ENCODE results near the gene WIPF2.

Gene WIPF2

DNA sequence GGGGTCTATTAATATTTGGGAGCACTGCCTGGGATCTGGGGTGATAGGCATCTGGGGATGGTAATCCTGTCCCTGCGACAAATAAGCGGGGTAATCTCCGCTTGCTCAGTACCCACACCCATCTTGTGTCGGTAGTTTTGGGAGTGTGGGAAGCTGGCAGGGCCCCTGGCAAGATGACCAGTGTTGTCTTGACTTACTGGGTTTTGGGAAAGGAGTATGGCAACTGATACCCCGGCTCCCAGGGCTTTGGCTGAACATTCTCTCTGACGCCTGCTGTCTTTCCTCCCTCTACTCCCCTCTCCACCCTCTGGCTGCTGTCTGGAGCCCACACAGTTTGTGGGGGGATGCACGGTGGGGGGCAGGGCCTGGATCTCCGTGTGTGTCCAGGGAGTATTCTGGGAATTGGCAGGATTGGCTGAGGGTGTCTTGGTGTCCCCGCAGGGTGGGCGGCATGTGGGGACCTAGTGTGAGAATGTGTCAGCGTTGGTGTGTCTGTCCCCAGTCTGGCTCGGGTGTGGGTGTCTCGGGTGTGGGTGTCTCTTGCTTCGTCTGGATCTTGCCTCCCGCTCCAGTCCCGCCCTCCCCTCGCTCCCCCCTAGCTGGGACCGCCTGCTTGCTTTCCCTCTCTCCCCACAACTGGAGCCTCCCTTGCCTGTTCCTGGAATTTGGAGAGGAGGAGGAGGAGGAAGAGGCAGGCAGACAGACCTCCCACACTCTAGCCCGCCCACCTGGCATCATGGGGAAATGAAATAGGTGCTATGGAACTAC, 101.8 kb downstream of the WIPF2 start (continued):
- TF ChIP-seq ZNF221 (tag by site-specific recombination; IDR thresholded peaks at IDR 0.05; ENCODE audit: borderline replicate concordance): no peak
- TF ChIP-seq ZNF10 (tag by site-specific recombination; IDR thresholded peaks at IDR 0.05): no peak
- TF ChIP-seq ZNF248 (tag by site-specific recombination; IDR thresholded peaks at IDR 0.05): no peak
- TF ChIP-seq ZEB2 (tag by site-specific recombination; IDR thresholded peaks at IDR 0.05): no peak
- TF ChIP-seq, protein P1, sequence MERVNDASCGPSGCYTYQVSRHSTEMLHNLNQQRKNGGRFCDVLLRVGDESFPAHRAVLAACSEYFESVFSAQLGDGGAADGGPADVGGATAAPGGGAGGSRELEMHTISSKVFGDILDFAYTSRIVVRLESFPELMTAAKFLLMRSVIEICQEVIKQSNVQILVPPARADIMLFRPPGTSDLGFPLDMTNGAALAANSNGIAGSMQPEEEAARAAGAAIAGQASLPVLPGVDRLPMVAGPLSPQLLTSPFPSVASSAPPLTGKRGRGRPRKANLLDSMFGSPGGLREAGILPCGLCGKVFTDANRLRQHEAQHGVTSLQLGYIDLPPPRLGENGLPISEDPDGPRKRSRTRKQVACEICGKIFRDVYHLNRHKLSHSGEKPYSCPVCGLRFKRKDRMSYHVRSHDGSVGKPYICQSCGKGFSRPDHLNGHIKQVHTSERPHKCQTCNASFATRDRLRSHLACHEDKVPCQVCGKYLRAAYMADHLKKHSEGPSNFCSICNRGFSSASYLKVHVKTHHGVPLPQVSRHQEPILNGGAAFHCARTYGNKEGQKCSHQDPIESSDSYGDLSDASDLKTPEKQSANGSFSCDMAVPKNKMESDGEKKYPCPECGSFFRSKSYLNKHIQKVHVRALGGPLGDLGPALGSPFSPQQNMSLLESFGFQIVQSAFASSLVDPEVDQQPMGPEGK (tag by site-specific recombination; IDR thresholded peaks at IDR 0.05): peak; percentile 39

DNA sequence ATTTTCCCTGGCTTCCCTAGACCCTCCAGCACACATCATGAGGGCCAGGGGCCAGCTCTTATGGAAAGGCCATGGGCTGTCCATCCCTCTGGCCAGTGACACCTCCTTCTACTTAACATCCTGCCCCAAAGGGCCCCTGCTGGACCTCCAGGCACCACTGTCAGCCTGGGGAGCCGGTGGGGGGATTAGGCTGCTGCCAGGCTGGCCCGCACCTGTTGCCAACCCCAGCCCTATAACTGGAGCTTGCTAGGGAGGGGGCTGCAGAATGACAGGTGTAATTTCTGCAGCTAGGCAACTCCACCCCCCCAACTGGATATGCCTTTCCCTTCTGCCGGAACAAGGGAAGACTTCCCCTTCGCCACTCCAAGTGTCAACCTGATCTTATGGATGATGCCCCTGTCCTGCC, 102.4 kb downstream of the WIPF2 start:
- POLR2A ChIA-PET: interaction anchor here (0.6 kb wide), 1 partner anchor 1357 kb away, joined by 5 read pairs; no protein-coding TSS in a partner anchor
- no peak overlapping the region for H3K4me3 ChIP-seq (ENCODE audit: low read depth, low read length)
- peaks cover 33% of the 10 kb centered on the region for H3K4me1 ChIP-seq (ENCODE audit: control insufficient read depth, insufficient read depth, low read length)
- H3K36me3 ChIP-seq (ENCODE audit: control insufficient read depth in 2 of 2, insufficient read depth in 1 of 2, low read length in 2 of 2): no peaks in the 10 kb centered on the region
- TF ChIP-seq SP2 (tag by site-specific recombination; IDR thresholded peaks at IDR 0.05) (no peak), SCRT1 (tag by site-specific recombination; IDR thresholded peaks at IDR 0.05; ENCODE audit: borderline replicate concordance) (peak; percentile 66; the same call in 1 of the 2 replicates), SCRT2 (tag by site-specific recombination; IDR thresholded peaks at IDR 0.05) (peak; percentile 94)
- TF ChIP-seq, protein P2, sequence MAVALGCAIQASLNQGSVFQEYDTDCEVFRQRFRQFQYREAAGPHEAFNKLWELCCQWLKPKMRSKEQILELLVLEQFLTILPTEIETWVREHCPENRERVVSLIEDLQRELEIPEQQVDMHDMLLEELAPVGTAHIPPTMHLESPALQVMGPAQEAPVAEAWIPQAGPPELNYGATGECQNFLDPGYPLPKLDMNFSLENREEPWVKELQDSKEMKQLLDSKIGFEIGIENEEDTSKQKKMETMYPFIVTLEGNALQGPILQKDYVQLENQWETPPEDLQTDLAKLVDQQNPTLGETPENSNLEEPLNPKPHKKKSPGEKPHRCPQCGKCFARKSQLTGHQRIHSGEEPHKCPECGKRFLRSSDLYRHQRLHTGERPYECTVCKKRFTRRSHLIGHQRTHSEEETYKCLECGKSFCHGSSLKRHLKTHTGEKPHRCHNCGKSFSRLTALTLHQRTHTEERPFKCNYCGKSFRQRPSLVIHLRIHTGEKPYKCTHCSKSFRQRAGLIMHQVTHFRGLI (tag by site-specific recombination; IDR thresholded peaks at IDR 0.05): no peak
- H3K9me3 ChIP-seq (ENCODE audit: control insufficient read depth, insufficient read depth, low read depth, low read length): no peaks in the 10 kb centered on the region
- CTCF ChIA-PET: interaction anchor here (0.6 to 1.5 kb wide), 5 partner anchors 9 to 181 kb away, joined by 3 read pairs; no protein-coding TSS in a partner anchor
- H3K27ac ChIP-seq (ENCODE audit: extremely low read depth, low read depth, low read length): no peak overlapping the region

DNA sequence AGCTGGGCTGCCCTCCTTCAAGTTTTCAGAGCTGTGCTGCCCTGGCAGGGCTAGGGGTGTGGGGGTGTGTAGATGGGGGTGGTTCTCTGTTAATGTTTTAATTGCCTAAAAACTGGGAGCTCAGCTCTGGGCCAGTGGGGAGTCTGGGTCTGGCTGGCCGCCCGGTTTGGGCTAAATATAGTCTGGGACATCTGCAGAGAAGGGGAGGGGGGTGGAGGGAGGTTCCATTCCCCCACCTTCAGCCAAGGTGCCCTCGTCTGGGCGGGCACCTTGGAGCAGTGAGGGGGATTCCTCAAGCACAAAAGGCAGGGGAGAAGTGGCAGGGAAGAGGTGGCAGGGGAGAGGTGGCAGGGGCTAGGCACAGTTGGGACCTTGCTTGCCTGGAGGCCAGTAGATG, 102.9 kb downstream of the WIPF2 start:
- Histone ChIP-seq H3K9me3 (ENCODE audit: control insufficient read depth, insufficient read depth, low read depth, low read length) (no peaks in the 10 kb centered on the region), H3K36me3 (ENCODE audit: control insufficient read depth in 2 of 2, insufficient read depth in 1 of 2, low read length in 2 of 2) (no peaks in the 10 kb centered on the region), H3K4me3 (ENCODE audit: low read depth, low read length) (no peak overlapping the region), H3K27ac (ENCODE audit: extremely low read depth, low read depth, low read length) (peak overlapping the region; percentile 61; the same call in 1 of the 2 replicates), H3K4me1 (ENCODE audit: control insufficient read depth, insufficient read depth, low read length) (peaks cover 33% of the 10 kb centered on the region)
- ChIA-PET CTCF (interaction anchor here (0.6 to 1.5 kb wide), 5 partner anchors 9 to 181 kb away, joined by 3 read pairs; no protein-coding TSS in a partner anchor), POLR2A (interaction anchor here (1.6 kb wide), 1 partner anchor 11 kb away, joined by 3 read pairs; no protein-coding TSS in a partner anchor)
- no peak for TF ChIP-seq ZNF555 (tag by site-specific recombination; conservative IDR thresholded peaks at IDR 0.05)
- no peak for TF ChIP-seq ZFP69B (tag by site-specific recombination; IDR thresholded peaks at IDR 0.05)
- TF ChIP-seq, protein P3, sequence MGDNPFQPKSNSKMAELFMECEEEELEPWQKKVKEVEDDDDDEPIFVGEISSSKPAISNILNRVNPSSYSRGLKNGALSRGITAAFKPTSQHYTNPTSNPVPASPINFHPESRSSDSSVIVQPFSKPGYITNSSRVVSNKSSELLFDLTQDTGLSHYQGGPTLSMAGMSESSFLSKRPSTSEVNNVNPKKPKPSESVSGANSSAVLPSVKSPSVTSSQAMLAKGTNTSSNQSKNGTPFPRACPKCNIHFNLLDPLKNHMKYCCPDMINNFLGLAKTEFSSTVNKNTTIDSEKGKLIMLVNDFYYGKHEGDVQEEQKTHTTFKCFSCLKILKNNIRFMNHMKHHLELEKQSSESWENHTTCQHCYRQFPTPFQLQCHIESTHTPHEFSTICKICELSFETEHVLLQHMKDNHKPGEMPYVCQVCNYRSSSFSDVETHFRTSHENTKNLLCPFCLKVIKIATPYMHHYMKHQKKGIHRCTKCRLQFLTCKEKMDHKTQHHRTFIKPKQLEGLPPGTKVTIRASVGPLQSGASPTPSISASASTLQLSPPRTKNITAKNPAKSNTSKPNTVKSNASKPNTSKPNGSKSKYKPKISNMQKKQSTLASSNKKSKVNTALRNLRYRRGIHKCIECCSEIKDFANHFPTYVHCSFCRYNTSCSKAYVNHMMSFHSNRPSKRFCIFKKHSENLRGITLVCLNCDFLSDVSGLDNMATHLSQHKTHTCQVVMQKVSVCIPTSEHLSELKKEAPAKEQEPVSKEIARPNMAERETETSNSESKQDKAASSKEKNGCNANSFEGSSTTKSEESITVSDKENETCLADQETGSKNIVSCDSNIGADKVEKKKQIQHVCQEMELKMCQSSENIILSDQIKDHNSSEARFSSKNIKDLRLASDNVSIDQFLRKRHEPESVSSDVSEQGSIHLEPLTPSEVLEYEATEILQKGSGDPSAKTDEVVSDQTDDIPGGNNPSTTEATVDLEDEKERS (tag by site-specific recombination; IDR thresholded peaks at IDR 0.05): no peak
- TF ChIP-seq, protein P4, sequence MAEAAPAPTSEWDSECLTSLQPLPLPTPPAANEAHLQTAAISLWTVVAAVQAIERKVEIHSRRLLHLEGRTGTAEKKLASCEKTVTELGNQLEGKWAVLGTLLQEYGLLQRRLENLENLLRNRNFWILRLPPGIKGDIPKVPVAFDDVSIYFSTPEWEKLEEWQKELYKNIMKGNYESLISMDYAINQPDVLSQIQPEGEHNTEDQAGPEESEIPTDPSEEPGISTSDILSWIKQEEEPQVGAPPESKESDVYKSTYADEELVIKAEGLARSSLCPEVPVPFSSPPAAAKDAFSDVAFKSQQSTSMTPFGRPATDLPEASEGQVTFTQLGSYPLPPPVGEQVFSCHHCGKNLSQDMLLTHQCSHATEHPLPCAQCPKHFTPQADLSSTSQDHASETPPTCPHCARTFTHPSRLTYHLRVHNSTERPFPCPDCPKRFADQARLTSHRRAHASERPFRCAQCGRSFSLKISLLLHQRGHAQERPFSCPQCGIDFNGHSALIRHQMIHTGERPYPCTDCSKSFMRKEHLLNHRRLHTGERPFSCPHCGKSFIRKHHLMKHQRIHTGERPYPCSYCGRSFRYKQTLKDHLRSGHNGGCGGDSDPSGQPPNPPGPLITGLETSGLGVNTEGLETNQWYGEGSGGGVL (tag by site-specific recombination; IDR thresholded peaks at IDR 0.05): peak; percentile 58; the same call in 1 of the 2 replicates
- TF ChIP-seq, protein P5, sequence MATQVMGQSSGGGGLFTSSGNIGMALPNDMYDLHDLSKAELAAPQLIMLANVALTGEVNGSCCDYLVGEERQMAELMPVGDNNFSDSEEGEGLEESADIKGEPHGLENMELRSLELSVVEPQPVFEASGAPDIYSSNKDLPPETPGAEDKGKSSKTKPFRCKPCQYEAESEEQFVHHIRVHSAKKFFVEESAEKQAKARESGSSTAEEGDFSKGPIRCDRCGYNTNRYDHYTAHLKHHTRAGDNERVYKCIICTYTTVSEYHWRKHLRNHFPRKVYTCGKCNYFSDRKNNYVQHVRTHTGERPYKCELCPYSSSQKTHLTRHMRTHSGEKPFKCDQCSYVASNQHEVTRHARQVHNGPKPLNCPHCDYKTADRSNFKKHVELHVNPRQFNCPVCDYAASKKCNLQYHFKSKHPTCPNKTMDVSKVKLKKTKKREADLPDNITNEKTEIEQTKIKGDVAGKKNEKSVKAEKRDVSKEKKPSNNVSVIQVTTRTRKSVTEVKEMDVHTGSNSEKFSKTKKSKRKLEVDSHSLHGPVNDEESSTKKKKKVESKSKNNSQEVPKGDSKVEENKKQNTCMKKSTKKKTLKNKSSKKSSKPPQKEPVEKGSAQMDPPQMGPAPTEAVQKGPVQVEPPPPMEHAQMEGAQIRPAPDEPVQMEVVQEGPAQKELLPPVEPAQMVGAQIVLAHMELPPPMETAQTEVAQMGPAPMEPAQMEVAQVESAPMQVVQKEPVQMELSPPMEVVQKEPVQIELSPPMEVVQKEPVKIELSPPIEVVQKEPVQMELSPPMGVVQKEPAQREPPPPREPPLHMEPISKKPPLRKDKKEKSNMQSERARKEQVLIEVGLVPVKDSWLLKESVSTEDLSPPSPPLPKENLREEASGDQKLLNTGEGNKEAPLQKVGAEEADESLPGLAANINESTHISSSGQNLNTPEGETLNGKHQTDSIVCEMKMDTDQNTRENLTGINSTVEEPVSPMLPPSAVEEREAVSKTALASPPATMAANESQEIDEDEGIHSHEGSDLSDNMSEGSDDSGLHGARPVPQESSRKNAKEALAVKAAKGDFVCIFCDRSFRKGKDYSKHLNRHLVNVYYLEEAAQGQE (tag by site-specific recombination; IDR thresholded peaks at IDR 0.05): no peak
- TF ChIP-seq ZNF701 (tag by site-specific recombination; IDR thresholded peaks at IDR 0.05): no peak
- TF ChIP-seq ZNF514 (tag by site-specific recombination; IDR thresholded peaks at IDR 0.05): no peak
- no peak for TF ChIP-seq ZNF677 (tag by site-specific recombination; IDR thresholded peaks at IDR 0.05)
- TF ChIP-seq ZIC2 (tag by site-specific recombination; IDR thresholded peaks at IDR 0.05): no peak
